ENCODE results near the gene CAB39. TPM values are rescaled to one million over a fixed set of nuclear protein-coding genes. Genes with fewer than 3 reads are reported as not detected.

Gene CAB39
- total and polyA plus RNA-seq, 2 of the 8 experiments (the other 6 are each of a cell fraction or from before 2014, with no cell fraction given), result 16.4 to 50.5 TPM

DNA sequence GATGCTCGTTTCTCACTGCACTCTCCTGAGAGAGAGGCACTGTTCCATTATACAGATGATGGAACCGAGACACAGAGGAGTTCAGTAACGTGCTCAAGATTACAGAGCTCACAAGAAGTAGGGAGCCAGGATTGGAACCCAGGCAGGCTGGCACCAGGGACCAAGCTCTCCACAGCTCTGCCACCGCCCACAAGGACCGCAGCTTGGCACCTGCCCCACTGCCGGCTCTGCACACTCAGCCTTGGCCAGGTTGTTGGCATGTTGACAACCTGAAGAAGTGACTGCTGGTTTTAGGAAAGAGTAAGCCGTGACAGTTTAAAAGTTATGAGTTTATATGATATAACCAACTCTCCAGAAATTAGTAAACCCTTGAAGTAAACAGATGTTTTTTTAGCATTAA lies 104.1 kb downstream of the CAB39 start:
- FAIRE-seq, result no peak
- Histone ChIP-seq H3K27ac (ENCODE audit: low read depth, low read length) (no peak overlapping the region), H3K27me3 (replicated peaks in 1 of 4; ENCODE audit: control insufficient read depth in 3 of 4, extremely low read depth in 1 of 4, insufficient read depth in 3 of 4, low read length in 3 of 4) (no peaks in the 10 kb centered on the region), H2BK120ac (replicated peaks; ENCODE audit: low read depth, low read length) (no peak overlapping the region), H3K4ac (replicated peaks; ENCODE audit: insufficient read length, low read depth, low read length) (no peak overlapping the region), H3K4me3 (ENCODE audit: extremely low read depth in 1 of 4, insufficient read depth in 2 of 4, low read depth in 3 of 4, low read length in 4 of 4) (no peak overlapping the region), H4K8ac (ENCODE audit: extremely low read depth, insufficient read depth, low read length) (no peak overlapping the region), H4K91ac (replicated peaks; ENCODE audit: insufficient read length, low read length) (no peak overlapping the region), H2BK15ac (ENCODE audit: low read length) (no peak overlapping the region), H4K20me1 (replicated peaks in 1 of 2; ENCODE audit: control insufficient read depth in 1 of 2, insufficient read depth in 2 of 2, low read length in 2 of 2) (peaks cover 0 to 3% of the 10 kb centered on the region in 2 experiments), H3K18ac (ENCODE audit: extremely low read depth, low read length) (no peak overlapping the region), H3K14ac (ENCODE audit: insufficient read length) (no peak overlapping the region), H2BK20ac (ENCODE audit: low read length) (no peak overlapping the region), H3K79me2 (ENCODE audit: control insufficient read depth in 1 of 2, insufficient read depth in 2 of 2, low read length in 2 of 2) (no peaks in the 10 kb centered on the region), H4K5ac (ENCODE audit: insufficient read length, low read depth, low read length) (no peak overlapping the region), H3K36me3 (ENCODE audit: control insufficient read depth in 2 of 4, insufficient read depth in 4 of 4, low read length in 3 of 4) (peaks cover 0 to 23% (median 9%) of the 10 kb centered on the region in 4 experiments; a peak in 5 of 8 replicates), H3K4me2 (ENCODE audit: insufficient read depth in 1 of 2, low read depth in 2 of 2, low read length in 2 of 2) (no peak overlapping the region), H3K23me2 (ENCODE audit: low read depth, low read length) (no peaks in the 10 kb centered on the region), H3K79me1 (ENCODE audit: low read depth, low read length) (no peaks in the 10 kb centered on the region; the same call in 1 of the 2 replicates), H3K4me1 (replicated peaks in 1 of 4; ENCODE audit: control insufficient read depth in 3 of 4, insufficient read depth in 4 of 4, low read length in 3 of 4) (peaks cover 0 to 6% (median 1%) of the 10 kb centered on the region in 4 experiments; a peak in 3 of 7 replicates), H3K56ac (replicated peaks; ENCODE audit: insufficient read length, low read depth, low read length) (no peak overlapping the region), H2AFZ (ENCODE audit: low read length) (no peak overlapping the region), H3K23ac (ENCODE audit: insufficient read length) (no peak overlapping the region), H2AK5ac (ENCODE audit: low read depth, low read length) (no peak overlapping the region), H2BK5ac (ENCODE audit: low read depth, low read length) (no peak overlapping the region), H2BK12ac (ENCODE audit: low read depth, low read length) (no peak overlapping the region), H3K9ac (replicated peaks in 1 of 4; ENCODE audit: extremely low read depth in 1 of 4, low read depth in 3 of 4, low read length in 3 of 4) (no peak overlapping the region), H3K9me3 (ENCODE audit: insufficient read depth in 2 of 2, low read depth in 1 of 2, low read length in 1 of 2) (no peaks in the 10 kb centered on the region)
- DNase-seq (ENCODE audit: low read depth in 1 of 2, low spot score in 2 of 2), result no peak
- CTCF ChIA-PET (ENCODE audit: partially characterized antibody), result interaction anchor here (0.6 to 3.5 kb wide), 5 partner anchors 7 to 54 kb away, joined by 3 to 23 read pairs (median 3); no protein-coding TSS in a partner anchor
- POLR2A ChIA-PET (ENCODE audit: partially characterized antibody), result no interaction called here
- TF ChIP-seq EGR1 (IDR thresholded peaks at IDR 0.05; ENCODE audit: borderline replicate concordance, low read depth, low read length), result no peak
- TF ChIP-seq YY1 (IDR thresholded peaks at IDR 0.05; ENCODE audit: low read depth, low read length), result no peak
- no peak for TF ChIP-seq NRF1 (IDR thresholded peaks at IDR 0.05; ENCODE audit: low read depth, low read length)
- no peak for TF ChIP-seq POU5F1 (IDR thresholded peaks at IDR 0.05; ENCODE audit: low read depth, low read length)
- TF ChIP-seq TBP (IDR thresholded peaks at IDR 0.05; ENCODE audit: low read depth, low read length), result no peak
- no peak for TF ChIP-seq TEAD4 (IDR thresholded peaks at IDR 0.05; ENCODE audit: low read depth, low read length)
- no peak for TF ChIP-seq JUND (IDR thresholded peaks at IDR 0.05; ENCODE audit: low read length)
- TF ChIP-seq, protein P1, sequence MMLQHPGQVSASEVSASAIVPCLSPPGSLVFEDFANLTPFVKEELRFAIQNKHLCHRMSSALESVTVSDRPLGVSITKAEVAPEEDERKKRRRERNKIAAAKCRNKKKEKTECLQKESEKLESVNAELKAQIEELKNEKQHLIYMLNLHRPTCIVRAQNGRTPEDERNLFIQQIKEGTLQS (IDR thresholded peaks at IDR 0.05; ENCODE audit: insufficient read depth, low read depth, low read length), result no peak
- TF ChIP-seq KDM5A (IDR thresholded peaks at IDR 0.05; ENCODE audit: low read length), result no peak
- WGBS, 2 experiments (ENCODE audit: extremely low coverage in 1 of 2, insufficient coverage in 1 of 2, insufficient read length in 1 of 2, insufficient replicate concordance in 2 of 2, low coverage in 1 of 2, low lambda C conversion rate in 2 of 2, missing lambda C conversion rate in 1 of 2), result 91% methylated on average over 7 of the region's 7 CpGs; no CpG with 5 or more reads in 1 of the 2 experiments

All from H1 (cell line).